HG03442 (cell line): ENCODE results near the gene CSNK1A1L.
A peak's percentile ranks its signal among the peaks of the same experiment; 100 is the strongest.
"Not testable (repeated sequence)": the region's sequence is repeated elsewhere in the genome, so short reads cannot be mapped to it uniquely, and the experiment has no call there.

Source experiments
- ATAC-seq: cut with Tn5 transposase; IDR thresholded peaks from one replicate; pipeline ENCODE4 v1.9.1; 2021; ENCODE audit warnings: mild to moderate bottlenecking, moderate library complexity; ENCODE audit not compliant: unreplicated experiment

CSNK1A1L gene

DNA sequence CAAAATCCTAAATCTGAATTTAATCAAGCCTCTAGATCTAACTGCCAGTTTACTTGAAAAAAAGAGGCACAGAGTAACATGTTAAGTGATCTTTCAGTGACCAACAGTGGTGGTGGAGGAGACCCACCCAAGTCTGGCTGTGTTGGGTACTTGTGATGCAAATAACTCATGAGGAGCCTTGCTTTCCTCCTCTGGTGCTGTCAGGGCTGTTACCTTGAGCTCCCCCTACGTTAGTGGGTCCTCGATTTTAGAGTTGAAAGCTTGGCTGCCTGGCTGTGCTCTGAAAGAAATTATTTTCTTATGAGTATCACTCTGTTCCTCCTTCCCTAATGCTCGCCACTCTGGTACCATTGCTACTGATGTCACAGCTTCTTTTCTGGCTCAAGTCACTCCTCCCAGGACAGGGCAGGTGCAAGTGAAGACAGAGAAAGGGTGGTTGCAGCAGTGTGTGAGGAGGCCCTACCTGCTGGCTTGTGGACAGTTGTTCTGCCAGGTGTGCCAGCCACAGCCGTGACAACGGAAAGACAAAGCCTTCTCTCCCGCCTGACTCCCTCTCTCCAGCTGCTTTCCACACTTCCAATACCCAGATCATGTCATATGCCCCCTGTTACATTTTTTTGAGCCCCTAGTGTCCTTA, 39.5 kb downstream of the CSNK1A1L start:
- ATAC-seq = no peak

DNA sequence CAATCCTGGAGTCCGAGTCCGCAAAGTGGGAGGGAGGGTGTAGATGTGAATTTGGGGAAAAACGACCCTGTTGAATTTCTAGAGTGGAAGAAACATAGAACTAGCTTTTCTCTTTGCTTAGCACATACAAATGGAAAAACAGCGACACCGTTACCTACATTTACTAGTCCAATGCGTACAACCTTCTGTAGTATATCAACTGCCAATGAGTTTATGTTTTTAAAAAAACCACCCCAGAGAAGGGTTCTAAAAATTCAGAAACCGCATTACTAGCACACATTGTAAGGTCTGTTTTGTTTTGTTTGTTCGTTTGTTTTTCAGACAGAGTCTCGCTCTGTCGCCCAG, 45.6 kb downstream of the CSNK1A1L start:
- ATAC-seq = no peak

DNA sequence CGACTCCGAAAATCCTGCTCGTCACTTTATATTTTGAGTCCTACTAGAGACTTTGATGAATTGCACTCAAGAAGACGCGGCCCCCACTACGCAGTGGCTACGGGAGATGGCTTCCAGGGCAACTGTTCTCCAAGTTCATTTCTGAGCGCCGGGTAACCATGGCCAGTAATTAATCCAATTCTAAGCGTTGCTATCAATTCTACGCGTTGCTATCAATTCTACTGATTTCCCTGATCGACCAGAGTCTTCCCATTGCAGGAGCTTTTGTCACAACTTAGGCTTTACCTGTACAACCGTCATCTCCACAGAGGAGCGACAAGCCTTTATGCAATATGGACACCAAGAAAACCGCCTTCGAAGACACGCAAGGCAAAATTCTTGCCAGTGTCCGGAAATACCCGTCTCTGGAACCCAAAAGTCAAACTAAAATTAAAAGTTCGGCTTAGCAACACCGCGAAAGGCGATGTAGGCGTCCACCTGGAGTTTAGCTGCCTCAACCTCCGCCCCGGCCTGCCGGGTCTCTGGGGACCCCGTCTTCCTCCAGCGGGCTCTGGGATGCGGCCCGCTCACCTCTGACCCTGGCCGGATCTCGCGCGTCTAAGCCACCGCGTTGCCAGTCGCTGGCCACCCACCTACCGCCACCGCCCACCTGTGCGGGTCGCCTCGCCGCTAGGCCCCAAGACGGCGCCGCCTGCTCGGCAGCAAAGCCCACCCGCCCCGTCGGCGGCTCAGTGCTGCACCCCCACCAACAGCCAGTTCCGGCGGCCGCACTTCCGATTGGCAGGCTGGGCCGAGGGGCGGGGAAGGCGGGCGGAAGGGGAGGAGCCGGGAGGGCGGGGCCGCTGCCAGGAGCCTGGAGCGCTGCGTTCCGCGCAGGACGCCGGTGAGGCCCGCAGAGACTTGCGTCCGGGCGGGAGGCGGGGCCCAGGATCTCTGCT, 46.3 kb downstream of the CSNK1A1L start, which contains the start of gene SUPT20H:
Gene SUPT20H, minus strand, starts transcription at position 779 of the 938 bp plus-strand sequence. CDS start 8,198 bp downstream, outside the sequence.
- peak; percentile 97 for ATAC-seq

DNA sequence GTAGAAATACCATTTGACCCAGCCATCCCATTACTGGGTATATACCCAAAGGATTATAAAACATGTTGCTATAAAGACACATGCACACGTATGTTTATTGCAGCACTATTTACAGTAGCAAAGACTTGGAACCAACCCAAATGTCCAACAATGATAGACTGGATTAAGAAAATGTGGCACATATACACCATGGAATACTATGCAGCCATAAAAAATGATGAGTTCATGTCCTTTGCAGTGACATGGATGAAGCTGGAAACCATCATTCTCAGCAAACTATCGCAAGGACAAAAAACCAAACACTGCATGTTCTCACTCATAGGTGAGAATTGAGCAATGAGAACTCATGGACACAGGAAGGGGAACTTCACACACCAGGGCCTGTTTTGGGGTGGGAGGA, 49.2 kb downstream of the CSNK1A1L start:
- not testable (repeated sequence) for ATAC-seq
